Hepatocyte (in vitro differentiated cells): Measurements from ENCODE around the gene UBE2E1. TPM values are rescaled to one million over a fixed set of nuclear protein-coding genes. Genes with fewer than 3 reads are reported as not detected.

Experiments used
- DNase-seq: peaks from one replicate; pipeline ENCODE4 v3.0.0-alpha.2; 2016; ENCODE audit warnings: low spot score
- H2AFZ ChIP-seq: fragments of 200-600 bp; sonication (generic); 2 replicates; pipeline ENCODE4 v1.6.0; 2016; ENCODE audit warnings: antibody characterized with exemption, mild to moderate bottlenecking
- H3K27ac ChIP-seq: fragments of 200-600 bp; sonication (generic); 2 replicates; pipeline ENCODE4 v1.5.1; 2016; ENCODE audit warnings: mild to moderate bottlenecking
- H3K27me3 ChIP-seq: fragments of 200-600 bp; sonication (generic); 2 replicates; pipeline ENCODE4 v1.6.1; 2016
- H3K36me3 ChIP-seq: fragments of 200-600 bp; sonication (generic); replicated peaks from 2 replicates; pipeline ENCODE4 v1.5.1; 2016; ENCODE audit warnings: low read depth; ENCODE audit not compliant: insufficient read depth
- H3K4me1 ChIP-seq: fragments of 200-600 bp; sonication (generic); 2 replicates; pipeline ENCODE4 v1.5.1; 2016; ENCODE audit warnings: mild to moderate bottlenecking, moderate library complexity; ENCODE audit not compliant: insufficient read depth
- H3K4me2 ChIP-seq: fragments of 200-600 bp; sonication (generic); 2 replicates; pipeline ENCODE4 v1.6.0; 2016
- H3K4me3 ChIP-seq: fragments of 200-600 bp; sonication (generic); 2 replicates; pipeline ENCODE4 v1.5.1; 2016; ENCODE audit warnings: mild to moderate bottlenecking
- H3K79me2 ChIP-seq: fragments of 200-600 bp; sonication (generic); 2 replicates; pipeline ENCODE4 v1.6.0; 2017; ENCODE audit warnings: mild to moderate bottlenecking
- H3K9me2 ChIP-seq: fragments of 200-600 bp; sonication (generic); replicated peaks from 2 replicates; pipeline ENCODE4 v1.6.0; 2017; ENCODE audit warnings: mild to moderate bottlenecking; ENCODE audit not compliant: insufficient read depth
- H3K9me3 ChIP-seq: fragments of 200-600 bp; sonication (generic); 2 replicates; pipeline ENCODE4 v1.5.1; 2016; ENCODE audit warnings: low read depth, mild to moderate bottlenecking
- H4K20me1 ChIP-seq: fragments of 200-600 bp; sonication (generic); 2 replicates; pipeline ENCODE4 v1.6.0; 2016; ENCODE audit warnings: mild to moderate bottlenecking; ENCODE audit not compliant: insufficient read depth, poor library complexity, severe bottlenecking
- CTCF ChIP-seq: fragments of 200-600 bp; sonication (generic); IDR thresholded peaks from 2 replicates; pipeline ENCODE4 v1.5.1; 2016; ENCODE audit warnings: antibody characterized with exemption, mild to moderate bottlenecking; ENCODE audit not compliant: poor library complexity
- EZH2 ChIP-seq: fragments of 200-600 bp; sonication (generic); IDR thresholded peaks from 2 replicates; pipeline ENCODE4 v1.6.1; 2016; ENCODE audit warnings: antibody characterized with exemption, mild to moderate bottlenecking, borderline replicate concordance
- EZH2phosphoT487 ChIP-seq: fragments of 200-600 bp; sonication (generic); IDR thresholded peaks from one replicate; pipeline ENCODE4 v1.6.1; 2018; ENCODE audit warnings: antibody characterized with exemption, mild to moderate bottlenecking, low read depth, moderate library complexity; ENCODE audit not compliant: unreplicated experiment, severe bottlenecking
- WGBS: methylation state at CpG from one replicate; pipeline ENCODE4 v1.1.6; 2016; ENCODE audit warnings: low lambda C conversion rate; ENCODE audit errors: missing lambda C conversion rate; 5-methylcytosine and 5-hydroxymethylcytosine counted together
- polyA plus RNA-seq: library from polyadenylated mRNA; unstranded; fragments of >200 nt; fragmentation: Nextera tagmentation; extraction: Ambion mirVana; gene quantifications from 2 replicates; pipeline ENCODE4 v1.2.1, GENCODE V29; 2016
- total RNA-seq: library from RNA; depleted of rRNA; stranded (reverse); fragments of >200 nt; gene quantifications from 2 replicates; pipeline ENCODE4 v1.2.3, GENCODE V29; 2014

Gene UBE2E1
- total and polyA plus RNA-seq, 2 experiments from 2014 or later, result 20.8 to 179 TPM

GRCh38 chr3:23824699-23825444 lies 19.1 kb downstream of the UBE2E1 start:
- Histone ChIP-seq H3K27ac (no peak overlapping the region), H3K9me2 (no peaks in the 10 kb centered on the region), H3K9me3 (no peaks in the 10 kb centered on the region), H3K36me3 (no peaks in the 10 kb centered on the region), H4K20me1 (peaks cover 76% of the 10 kb centered on the region), H2AFZ (no peak overlapping the region), H3K4me2 (no peak overlapping the region), H3K4me1 (peaks cover 5% of the 10 kb centered on the region), H3K79me2 (peaks cover 100% of the 10 kb centered on the region), H3K27me3 (no peaks in the 10 kb centered on the region), H3K4me3 (no peak overlapping the region)
- 77% methylated on average over 5 of the region's 5 CpGs for WGBS
- TF ChIP-seq EZH2 (no peak), EZH2phosphoT487 (no peak), CTCF (no peak)
- peak; percentile 17 for DNase-seq

- Histone ChIP-seq H3K36me3 (no peaks in the 10 kb centered on the region), H3K4me1 (peaks cover 5% of the 10 kb centered on the region), H3K27ac (no peak overlapping the region), H3K9me3 (no peaks in the 10 kb centered on the region), H4K20me1 (peaks cover 70% of the 10 kb centered on the region), H3K4me2 (no peak overlapping the region), H2AFZ (no peak overlapping the region), H3K4me3 (no peak overlapping the region), H3K27me3 (no peaks in the 10 kb centered on the region), H3K9me2 (no peaks in the 10 kb centered on the region), H3K79me2 (peaks cover 100% of the 10 kb centered on the region)
- no peak for DNase-seq
- TF ChIP-seq EZH2phosphoT487, result no peak
- no peak for TF ChIP-seq CTCF
- TF ChIP-seq EZH2, result no peak
- 94% methylated on average over 4 of the region's 4 CpGs for WGBS
Measured at GRCh38 chr3:23825802-23826201, 20.0 kb downstream of the UBE2E1 start.

GRCh38 chr3:23826382-23827064 lies 20.8 kb downstream of the UBE2E1 start:
- no peaks in the 10 kb centered on the region for H3K27me3 ChIP-seq
- H3K79me2 ChIP-seq, result peaks cover 100% of the 10 kb centered on the region

More at GRCh38 chr3:23826382-23827064, 20.8 kb downstream of the UBE2E1 start:
- Histone ChIP-seq H2AFZ (no peak overlapping the region), H3K9me3 (no peaks in the 10 kb centered on the region), H3K4me1 (peaks cover 5% of the 10 kb centered on the region), H3K36me3 (no peaks in the 10 kb centered on the region), H3K4me2 (no peak overlapping the region), H3K4me3 (no peak overlapping the region), H3K9me2 (no peaks in the 10 kb centered on the region), H4K20me1 (peaks cover 64% of the 10 kb centered on the region), H3K27ac (no peak overlapping the region)
- TF ChIP-seq EZH2 (no peak), CTCF (no peak), EZH2phosphoT487 (no peak)
- 44% methylated on average over 1 of the region's 1 CpG for WGBS
- DNase-seq, result no peak
